Measurements from ENCODE around the gene ZDHHC4.

DNA sequence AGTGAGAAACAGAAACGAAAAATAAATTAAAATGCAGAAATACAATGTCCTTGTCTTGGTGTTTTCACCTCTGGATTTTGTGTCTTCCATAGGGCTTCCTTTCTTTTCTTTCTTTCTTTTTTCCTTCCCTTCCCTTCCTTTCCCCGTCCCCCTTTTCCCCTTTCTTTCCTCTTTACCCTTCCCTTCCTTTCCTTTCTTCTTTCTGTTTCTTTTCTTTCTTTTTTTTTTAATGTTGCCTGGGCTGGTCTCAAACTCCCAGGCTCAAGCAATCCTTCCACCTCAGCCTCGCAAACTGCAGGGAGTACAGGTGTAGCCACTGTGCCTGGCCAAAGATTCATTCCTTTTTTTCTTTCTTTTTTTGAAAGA lies 47.0 kb downstream of the ZDHHC4 start:
- TF ChIP-seq CTCF (IDR thresholded peaks at IDR 0.05; ENCODE audit: extremely low read depth in 1 of 2, insufficient read depth in 1 of 2, low read depth in 1 of 2, low read length in 2 of 2) (no peak), POLR2AphosphoS5 (IDR thresholded peaks at IDR 0.05; ENCODE audit: insufficient read depth, low read depth, low read length) (no peak), EZH2 (IDR thresholded peaks at IDR 0.05; ENCODE audit: borderline replicate concordance, low read depth, low read length, severe bottlenecking) (no peak), POLR2A (IDR thresholded peaks at IDR 0.05; ENCODE audit: low read depth, low read length) (no peak), MYC (IDR thresholded peaks at IDR 0.05; ENCODE audit: low read depth, low read length) (no peak), GATA2 (IDR thresholded peaks at IDR 0.05; ENCODE audit: insufficient read depth, insufficient read length, low read depth, low read length) (no peak), MAX (IDR thresholded peaks at IDR 0.05; ENCODE audit: insufficient read depth, insufficient read length) (no peak), JUN (IDR thresholded peaks at IDR 0.05; ENCODE audit: borderline replicate concordance, insufficient read depth, insufficient read length, low read depth) (no peak)

Data from endothelial cell of umbilical vein (primary cell).